ENCODE data around the gene H2BK1.

The H2BK1 gene

GRCh38 chr7:151179287-151179860 lies 30.9 kb downstream of the H2BK1 start:
- DNase-seq (ENCODE audit: low read depth) = no peak

GRCh38 chr7:151178831-151179230 lies 31.5 kb downstream of the H2BK1 start:
- no peak for DNase-seq (ENCODE audit: low read depth)

- no peak for DNase-seq (ENCODE audit: low read depth)
These were observed 32.1 kb downstream of the H2BK1 start for GRCh38 chr7:151178236-151178635.

DNA sequence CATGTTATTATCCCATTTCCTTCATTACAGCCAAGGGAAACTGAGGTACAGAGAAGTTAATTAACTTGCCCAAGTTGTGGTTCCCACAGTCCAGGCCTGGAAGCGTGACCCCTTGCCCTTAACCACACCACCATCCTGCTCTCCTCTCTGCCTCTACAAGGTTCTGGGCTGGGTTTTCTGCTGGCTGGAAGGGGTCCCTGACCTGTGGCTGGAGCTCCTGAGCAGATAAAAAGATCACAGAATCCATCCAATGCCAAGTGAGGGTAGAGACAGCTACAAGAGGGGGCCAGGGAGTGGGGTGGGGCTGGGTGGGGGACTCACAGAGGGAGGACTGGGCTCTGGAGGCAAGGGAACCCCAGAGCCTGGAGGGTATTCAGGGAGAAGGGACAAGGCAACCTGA lies 33.0 kb downstream of the H2BK1 start:
- no peak for DNase-seq (ENCODE audit: low read depth)

GRCh38 chr7:151176401-151176800 lies 33.9 kb downstream of the H2BK1 start:
- no peak for DNase-seq (ENCODE audit: low read depth)

DNA sequence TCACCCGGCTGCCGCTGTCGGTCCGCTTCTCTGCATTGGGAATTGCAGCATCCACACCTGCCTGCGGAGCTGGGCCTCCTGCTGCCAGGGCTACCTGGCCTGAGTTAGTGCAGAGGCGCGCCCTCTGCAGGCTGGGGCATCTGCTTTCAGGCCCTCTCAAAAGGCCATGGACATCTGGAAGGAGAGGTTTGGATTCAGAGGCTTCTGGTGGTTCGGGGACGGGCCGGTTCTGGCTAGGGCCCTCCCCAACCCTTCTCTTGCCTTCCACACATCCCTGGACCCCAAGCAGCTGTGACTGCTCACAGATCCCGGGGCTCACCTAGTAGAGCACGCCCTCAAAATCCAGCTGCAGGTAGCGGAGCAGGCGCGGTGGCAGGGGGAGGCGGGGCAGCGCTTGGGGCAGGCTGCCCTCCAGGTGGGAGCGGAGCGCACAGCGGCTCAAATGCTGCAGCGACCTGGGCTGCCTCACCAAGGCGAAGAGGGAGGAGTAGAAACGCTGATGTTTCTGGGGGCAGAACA lies 34.4 kb downstream of the H2BK1 start:
- no peak for DNase-seq (ENCODE audit: low read depth)

DNA sequence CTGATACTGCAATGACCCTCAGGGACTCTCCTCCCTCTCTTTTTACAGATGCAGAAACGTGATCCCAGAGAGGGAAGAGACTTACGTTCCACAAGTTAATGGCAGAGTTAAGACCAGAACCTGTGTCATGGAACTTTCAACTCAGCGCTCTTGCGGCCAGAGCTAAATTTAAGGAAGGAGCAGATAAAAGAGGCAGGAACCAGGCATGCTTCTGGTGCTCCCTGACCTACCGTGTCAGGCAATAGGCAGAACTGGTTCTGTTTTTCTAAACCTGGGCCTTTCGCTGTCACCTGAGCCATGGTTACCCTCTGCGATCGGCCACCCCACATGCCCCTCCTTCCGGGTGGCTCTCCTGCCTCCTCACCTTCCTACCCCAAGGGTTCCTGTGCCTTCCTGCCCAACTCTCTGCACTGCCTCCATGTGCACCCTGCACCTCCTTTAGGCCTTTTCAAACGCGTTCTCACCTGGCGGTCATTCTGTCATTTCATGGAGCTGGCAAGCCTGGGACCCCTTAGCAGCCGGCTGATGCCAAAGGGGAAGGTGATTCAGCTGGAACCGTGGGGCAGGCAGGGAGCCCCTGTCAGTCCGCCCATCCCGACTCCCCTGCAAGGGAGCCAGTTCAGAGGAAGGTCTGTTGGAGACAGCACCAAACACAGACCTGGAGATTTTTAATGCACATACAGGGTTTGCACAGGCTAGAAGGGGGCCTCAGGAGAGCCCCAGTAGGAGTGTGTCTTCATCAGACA lies 35.1 kb downstream of the H2BK1 start:
- no peak for DNase-seq (ENCODE audit: low read depth)

DNA sequence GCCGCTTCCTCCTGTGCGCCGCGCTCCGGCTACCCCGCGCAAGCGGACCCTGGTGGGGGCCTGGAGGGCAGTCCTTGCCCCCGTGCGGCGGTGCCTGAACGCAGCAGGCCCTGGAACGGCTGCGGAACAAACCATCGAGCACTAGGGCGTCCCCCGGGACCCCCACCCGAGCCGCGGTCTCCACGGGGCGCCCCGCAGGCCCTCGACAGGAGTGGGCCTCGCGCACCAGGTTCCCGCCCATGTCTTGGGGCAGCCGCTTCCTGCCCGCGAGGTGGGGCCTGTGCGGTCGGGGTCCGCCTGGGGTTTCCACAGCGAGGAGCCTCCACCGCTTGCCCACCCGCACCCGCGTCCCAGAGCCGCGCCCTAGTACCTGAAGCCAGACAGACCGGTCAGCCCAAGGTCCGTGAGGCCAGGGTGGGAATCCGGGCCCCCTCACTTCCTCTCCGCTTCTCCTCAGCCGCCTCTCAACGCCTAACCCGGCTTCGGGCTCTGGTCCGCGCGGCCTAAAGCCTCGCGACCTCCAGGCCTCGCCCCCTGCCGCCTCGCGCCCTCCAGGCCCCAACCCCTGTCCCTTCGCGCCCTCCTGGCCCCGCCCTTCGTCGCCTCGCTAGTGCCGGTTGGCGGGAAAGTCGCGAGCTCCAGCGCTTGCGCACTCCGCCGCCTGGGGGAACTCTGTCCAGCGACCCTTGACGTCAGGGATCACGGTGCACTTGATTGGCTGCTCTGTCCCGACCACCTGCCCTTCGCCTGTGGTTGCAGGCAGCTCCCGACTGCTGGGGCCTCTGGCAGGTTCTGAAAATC lies 35.8 kb downstream of the H2BK1 start:
- DNase-seq (ENCODE audit: low read depth) = no peak

GRCh38 chr7:151173386-151174245 lies 36.7 kb downstream of the H2BK1 start:
- no peak for DNase-seq (ENCODE audit: low read depth)

DNA sequence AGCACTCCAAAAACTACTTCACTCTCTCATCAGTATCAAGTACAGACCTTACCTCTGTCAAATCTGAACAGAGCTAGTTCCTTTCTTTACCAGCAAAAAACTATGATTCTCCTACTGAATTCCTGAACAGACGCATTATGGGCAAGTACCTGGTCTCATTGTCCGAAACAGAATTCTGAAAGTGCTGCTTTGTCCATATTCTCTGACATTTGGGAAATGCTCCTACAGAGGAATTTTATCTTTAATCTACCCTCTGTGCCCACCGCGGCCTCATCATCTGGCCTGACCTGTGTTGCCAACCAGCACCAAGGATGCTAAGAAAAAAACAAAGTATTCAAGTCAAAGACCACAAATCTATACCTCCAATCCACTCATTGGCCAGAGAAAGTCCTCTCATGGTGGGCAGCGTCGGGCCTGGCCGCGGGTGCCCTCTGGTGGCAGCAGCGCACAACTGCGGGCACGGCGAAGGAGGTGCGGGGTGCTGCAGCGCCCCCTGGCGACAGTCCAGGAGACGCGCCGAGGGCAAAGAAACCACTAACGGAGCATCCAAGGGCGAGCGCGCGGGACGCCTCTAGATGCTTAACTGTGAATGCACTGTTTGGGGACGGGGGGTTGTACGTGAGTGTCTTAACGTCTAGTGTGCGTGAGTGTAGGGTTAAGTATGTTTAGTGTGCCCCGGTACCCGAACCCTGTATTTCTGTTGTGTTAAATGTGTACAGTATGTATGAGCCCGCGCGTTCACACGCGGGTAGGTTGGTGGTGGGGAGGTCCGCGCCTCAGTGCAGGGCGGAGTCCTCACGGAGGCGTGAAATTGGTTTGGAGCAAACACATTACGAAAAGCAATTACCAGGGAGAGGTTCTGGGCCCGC lies 37.8 kb downstream of the H2BK1 start:
- peak; percentile 66 for DNase-seq (ENCODE audit: low read depth)

- no peak for DNase-seq (ENCODE audit: low read depth)
These were observed 41.5 kb downstream of the H2BK1 start for GRCh38 chr7:151168787-151169162.

GRCh38 chr7:151168003-151168786 lies 42.1 kb downstream of the H2BK1 start:
- DNase-seq (ENCODE audit: low read depth) = peak; percentile 18

GRCh38 chr7:151167197-151167961 lies 42.9 kb downstream of the H2BK1 start, which contains the start of gene GBX1:
Gene GBX1 (minus strand): TSS chr7:151167694. CDS start chr7:151167548, 146 bp downstream.
- DNase-seq (ENCODE audit: low read depth) = peak; percentile 25

GRCh38 chr7:151166629-151167196 lies 43.6 kb downstream of the H2BK1 start:
- DNase-seq (ENCODE audit: low read depth) = no peak

- DNase-seq (ENCODE audit: low read depth) = no peak
These were observed 48.5 kb downstream of the H2BK1 start for GRCh38 chr7:151161757-151162156.
